ENCODE measurements around the gene CHRDL1.
A peak's percentile ranks its signal among the peaks of the same experiment; 100 is the strongest.

Gene CHRDL1

DNA sequence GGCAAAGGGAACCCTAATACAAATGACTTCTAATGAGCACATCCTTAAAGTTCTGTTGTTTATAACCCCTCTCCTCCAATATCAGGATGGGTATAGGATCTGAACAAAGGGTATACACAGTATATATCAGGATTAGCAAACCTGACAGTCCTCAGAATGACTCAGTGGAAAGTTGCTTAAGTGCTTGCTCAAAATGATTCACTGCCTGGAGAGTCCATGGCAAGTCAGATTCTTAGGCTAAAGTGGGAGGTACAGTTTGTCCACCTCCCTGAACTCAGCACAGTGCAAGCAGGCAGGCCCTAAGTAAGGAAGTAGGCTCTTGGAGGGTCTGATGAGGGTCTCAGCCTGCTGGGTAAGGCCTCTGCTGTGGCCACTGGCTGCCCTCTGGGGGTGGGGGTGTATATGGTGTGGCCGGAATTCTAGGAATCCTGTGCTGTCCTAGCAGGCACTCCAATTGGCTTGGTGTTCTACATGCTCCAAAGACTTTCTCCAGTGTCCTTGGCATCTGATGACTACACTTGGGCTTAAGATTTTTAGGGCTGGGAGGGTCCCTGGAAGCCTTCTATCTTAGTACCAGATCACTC, 54.3 kb downstream of the CHRDL1 start:
- peak; percentile 47 for DNase-seq (ENCODE audit: low spot score)

DNA sequence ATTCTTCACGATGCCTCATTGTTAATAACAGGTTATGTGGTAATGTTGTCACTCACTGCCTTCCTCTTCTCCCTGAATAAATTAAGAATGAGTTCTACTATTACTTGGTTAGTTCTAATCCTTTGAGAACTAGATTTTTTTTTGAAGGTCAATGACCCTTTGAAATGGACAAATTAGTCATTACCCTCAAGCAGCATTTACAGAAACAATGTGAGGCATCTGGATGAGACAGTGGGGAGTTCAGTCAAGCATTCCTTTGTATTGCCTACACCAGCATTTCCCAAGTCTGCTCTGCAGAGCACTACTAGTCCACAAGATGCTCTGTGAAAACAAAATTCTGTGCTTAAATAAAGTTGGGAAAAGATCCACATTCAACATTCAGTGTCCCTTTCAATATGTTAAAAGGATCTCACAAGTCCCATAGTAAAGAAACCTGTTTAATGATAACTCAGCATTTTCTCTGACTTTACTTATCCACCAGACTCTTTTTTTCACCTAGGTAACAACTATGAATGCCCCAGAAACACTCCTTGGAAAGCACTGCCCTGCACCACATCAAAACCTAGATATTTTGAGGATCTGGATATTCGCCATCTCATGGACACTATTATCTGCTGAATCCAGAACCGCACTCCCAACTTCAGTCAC, 60.6 kb downstream of the CHRDL1 start:
- peak; percentile 68 for DNase-seq (ENCODE audit: low spot score)

DNA sequence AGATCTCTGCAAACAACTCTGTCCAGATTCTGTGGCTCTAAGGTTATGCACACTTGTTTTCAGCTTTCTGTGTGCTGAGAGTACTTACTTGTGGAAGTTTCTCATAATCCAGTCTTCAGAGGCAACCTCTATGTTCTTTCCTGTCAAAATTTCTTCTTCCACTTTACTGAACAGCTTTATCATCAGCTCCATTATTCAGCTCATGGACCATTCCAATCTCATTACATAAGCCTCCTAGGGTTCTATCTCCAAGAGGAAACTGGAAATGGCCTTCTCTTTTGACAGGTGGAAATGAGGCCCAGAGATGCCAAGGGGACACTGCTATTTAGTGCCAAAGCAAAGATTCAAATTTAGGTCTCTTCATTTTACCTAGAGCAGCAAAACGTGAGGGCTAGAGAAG, 61.3 kb downstream of the CHRDL1 start:
- DNase-seq (ENCODE audit: low spot score), result no peak

DNA sequence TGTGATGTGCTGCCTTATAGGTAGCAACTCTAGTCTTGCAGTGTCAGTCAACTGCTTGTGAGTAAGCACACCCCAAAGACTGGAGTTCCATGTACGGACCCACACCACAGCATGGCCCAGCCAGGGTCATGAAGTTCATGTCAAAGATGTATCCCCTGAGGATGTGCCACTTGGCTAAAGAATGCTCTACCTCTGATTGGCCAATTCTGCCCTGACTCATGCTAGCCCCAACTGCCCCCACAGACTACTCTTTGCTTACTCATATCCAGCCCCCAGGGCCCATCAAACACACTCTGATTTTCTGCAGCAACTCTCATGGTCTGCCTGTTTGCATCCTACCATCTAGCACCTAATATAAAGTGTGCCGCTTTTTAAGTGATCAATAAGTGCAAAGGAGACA, 62.5 kb downstream of the CHRDL1 start:
- DNase-seq (ENCODE audit: low spot score), result no peak

DNA sequence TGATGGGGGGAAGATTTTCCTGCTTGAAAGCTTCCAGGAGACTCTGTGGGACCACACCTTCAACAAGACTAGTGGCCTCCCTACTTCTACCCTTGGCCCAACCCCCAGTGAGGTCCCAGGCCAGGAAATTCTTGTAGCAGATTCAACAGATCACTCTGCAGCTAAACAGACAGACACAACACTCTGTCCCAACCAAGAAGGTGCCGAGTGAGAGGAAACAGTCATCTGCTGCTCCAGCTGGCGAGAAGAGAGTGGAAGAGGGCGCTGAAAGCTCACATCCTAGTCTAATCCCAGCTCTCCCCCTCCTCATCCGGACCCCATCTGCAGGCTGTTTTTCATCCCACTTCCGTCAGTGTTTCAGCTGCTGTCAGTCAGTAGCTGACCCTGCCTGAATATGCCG, 63.4 kb downstream of the CHRDL1 start:
- no peak for DNase-seq (ENCODE audit: low spot score)

DNA sequence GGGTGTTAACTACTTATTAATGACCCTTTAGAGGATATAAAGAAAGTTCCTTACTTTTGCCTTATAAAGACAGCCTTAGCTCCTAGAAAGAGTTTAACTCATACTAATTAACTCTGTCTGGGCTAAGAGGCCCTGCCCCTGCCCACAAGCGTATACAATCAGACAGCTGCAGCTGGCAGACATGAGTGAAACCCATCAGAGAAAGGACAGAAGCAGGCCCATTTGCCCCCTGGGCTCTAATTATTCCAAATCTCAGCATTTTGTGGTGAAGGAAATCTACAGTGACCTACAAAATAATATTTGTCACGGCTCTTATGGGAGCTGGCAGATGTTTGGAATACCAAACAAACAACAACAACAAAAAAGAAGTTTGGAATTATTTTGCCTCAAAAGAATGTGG, 71.8 kb downstream of the CHRDL1 start:
- DNase-seq (ENCODE audit: low spot score), result no peak

DNA sequence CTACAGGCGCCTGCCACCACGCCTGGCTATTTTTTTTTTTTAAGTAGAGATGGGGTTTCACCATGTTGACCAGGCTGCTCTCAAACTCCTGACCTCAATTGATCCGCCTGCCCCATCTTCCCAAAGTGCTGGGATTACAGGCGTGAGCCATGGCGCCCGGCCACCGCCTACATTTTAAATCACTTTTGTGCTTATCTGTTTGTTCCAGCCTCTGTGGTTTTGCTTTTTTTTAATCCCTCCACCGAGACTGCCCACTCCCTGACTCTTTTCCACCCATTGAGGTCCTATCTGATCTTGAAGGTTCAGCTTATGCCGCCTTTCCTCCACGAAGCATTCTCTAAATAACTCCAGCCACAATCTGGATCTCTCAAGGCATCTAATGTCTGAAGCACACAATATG, 73.5 kb downstream of the CHRDL1 start:
- DNase-seq (ENCODE audit: low spot score), result no peak

DNA sequence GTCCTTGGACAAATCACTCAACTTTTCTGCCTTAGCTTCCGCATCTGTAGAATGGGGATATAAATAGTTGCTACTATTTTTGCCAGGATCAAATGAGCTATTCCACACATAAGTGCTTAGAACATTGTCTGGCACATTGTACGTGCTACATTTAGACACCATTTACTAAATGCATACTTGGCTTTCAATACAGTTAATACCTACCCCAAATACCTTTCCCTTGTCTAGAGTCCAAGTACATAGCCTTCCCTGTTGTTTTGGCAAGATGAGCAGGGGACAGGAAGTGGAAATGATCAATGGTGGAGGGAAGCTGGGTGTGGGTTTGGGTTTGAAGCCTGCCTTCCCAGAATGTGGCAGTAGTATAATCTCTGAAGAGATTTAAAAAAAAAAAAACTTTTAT, 82.0 kb downstream of the CHRDL1 start:
- no peak for DNase-seq (ENCODE audit: low spot score)

DNA sequence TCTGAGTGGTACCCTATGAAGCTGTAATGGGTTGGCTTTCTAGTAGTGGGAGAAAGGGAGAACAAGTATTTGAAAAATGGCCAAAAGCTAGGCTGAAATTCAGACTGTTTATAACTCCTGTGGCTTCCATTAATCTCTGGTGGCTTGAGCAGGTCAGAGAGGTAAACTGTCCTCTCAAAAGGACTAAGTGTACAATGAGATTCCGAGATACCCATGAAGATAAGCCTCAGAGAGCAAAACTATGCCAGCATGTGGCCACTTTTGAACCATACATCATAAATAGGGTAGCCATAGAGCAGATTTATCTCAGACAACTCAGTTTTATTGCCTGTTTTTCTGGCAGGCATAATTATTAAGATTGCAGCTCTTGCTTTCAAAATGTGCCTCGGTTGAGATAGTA, 89.2 kb downstream of the CHRDL1 start:
- no peak for DNase-seq (ENCODE audit: low spot score)

DNA sequence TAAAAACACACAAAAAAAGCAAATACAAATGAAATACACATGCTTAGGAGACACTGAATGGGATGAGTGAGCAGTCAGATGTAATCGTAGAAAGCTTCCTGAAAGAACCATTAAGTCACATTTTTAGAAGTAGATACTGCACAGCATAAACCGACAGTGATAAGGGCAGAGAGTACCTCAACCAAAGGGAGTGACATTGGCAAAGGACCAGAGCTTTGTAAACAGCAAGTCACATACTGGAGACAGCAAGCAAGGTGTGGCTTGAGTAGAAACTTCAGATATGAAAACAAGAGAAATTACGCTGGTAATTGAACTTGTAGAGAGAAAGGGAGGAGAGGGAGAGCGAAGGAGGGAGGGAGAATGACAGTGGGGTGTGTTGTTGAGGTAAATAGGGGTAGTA, 92.0 kb downstream of the CHRDL1 start:
- DNase-seq (ENCODE audit: low spot score), result no peak

DNA sequence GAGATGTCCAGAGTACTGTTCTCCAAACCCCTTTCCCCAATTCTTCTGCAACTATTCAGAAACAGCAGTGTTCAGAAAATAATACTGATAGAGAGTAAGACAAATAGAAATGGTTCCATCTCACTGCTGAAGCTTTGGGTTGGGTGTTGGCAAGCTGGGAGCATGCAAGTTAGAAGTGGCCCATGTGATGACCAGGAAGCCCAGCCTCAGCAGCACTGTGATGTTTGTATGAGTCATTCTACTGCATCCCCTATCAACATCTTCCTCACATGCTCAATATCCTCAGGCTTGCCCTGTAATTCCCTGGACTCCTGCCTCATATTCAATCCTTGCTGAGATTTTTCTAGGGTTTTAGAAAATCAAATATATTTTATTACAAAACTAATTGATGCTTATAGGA, 96.5 kb downstream of the CHRDL1 start:
- DNase-seq (ENCODE audit: low spot score), result peak; percentile 2

DNA sequence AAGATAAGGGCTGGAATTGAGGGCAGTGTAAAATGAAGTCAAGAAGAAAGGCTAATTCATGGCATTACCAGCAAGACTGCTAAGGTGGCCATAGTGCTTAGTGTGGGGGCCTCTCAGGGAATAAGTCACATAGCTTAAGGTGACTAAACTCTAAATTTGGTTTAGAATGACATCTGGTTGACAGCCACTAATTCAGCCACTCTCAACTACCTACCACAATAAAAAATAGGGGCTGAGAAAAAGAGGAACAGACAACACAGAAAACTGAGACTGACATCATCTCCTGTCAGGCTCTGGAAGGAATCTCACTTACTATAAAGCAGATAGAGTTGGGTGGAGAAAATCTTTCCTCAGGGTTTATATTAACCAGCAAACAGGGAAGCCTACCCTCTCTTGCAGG, 96.9 kb downstream of the CHRDL1 start:
- no peak for DNase-seq (ENCODE audit: low spot score)

DNA sequence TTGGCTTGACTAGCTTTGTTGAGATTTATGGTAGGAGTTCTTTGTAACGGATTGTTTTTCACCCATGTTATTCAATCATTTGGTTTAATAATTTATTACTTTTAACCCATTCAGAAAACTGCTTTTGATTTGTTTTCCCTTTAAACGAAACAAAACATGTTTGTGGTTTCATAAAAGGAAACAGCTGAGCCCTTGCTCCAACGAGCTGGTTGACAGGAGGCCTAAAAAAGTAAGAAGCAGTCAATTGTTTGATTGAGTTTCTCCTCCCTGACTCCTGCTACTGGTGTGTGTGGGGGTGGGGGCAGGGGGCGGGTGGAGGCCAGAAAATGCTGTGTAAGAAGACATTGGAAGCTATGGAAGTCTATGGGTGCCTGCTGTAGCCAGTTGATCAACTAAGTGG, 102.8 kb downstream of the CHRDL1 start:
- no peak for DNase-seq (ENCODE audit: low spot score)

DNA sequence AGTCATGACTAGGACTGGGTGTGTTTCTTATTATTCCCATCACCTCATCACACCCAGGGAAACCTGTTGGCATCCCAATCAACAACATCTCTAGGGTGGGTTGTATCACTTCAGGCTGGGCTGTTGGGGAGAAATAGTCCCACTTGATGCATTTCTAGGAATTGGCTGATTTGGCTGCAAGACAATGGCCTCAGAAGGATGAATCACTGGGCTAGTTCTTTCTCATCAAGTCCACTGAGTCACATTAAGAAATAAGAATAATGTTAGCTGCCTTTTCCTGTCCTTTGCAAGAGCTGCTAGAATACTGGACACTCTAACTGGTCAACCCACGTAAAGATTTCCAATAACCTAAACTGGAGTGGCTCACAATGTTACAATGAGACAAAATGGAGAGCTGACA, 104.2 kb downstream of the CHRDL1 start:
- DNase-seq (ENCODE audit: low spot score), result peak; percentile 1

DNA sequence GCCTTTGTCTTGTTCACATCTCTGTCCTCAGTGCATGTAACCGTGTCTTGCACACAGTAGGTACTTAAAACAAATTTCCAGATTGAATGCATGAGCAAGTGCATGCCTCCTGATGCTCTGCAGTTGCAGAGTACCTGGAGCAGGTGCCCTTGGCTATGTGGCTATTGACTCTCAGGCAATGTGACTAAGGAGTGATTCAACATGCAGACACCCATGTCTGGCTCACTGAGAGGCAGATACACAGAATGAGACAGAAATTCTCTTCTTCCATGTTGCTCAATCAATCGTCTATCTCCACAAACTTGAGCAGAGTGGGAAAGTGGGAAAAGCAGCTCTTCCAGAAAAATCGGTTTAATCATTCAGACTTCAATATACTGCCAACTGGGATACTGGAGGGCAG, 111.0 kb downstream of the CHRDL1 start:
- no peak for DNase-seq (ENCODE audit: low spot score)

DNA sequence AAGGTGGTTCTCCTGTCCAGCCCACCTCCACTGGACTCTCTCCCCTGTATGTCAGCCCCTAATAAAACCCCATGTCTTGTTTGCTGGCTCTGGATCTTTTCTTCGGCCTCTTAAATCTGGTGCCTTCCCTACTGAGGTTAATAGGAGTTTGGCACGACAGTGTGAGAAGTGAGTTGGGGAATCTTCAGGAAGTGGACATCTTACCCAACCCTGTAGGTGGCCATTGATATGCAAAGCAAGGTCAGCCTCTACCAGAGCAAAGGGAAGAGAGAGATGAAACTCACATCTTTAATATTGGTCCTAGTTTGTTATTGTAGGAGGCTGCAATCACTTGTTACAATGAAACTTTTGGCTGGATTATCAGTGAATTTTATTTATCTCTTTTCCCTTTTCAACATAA, 111.7 kb downstream of the CHRDL1 start:
- DNase-seq (ENCODE audit: low spot score), result no peak

DNA sequence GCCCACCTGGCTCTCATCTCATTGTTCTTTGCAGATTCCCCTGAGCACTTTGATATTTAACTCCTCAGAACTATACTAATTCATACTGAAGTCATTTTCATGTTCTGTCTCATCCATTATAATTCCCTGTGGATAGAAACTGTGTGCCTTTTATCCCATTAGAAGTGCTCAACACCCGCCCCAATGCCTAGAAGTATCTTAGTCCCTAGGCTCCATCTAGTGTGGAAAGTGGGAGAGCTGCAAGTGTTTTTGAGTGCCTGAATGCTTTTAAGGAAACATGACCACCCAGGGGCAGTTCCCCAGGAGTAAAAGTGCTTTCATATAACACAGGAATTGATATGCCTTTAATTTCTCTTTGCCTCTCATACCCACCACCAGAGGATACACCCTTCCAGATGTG, 117.0 kb downstream of the CHRDL1 start:
- DNase-seq (ENCODE audit: low spot score), result no peak

DNA sequence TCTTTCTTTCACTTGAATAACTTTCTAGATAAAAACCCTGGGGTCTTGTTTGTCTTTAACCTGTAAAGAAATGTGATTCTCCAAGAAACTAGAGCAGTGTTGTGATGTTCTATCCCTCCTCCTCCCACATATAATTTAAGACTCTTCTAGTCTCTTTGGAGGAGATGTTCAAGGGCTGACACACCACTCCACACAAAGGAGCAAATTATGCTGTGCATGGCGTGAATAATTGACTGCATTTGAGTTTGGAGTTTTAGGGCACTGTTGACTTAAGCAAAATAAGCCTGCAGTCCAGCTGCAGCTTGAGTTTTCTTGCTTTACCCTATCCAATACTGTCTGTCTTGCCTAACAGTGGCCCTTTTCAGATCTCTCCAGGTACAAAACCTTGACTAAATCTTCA, 119.7 kb downstream of the CHRDL1 start:
- no peak for DNase-seq (ENCODE audit: low spot score)

DNA sequence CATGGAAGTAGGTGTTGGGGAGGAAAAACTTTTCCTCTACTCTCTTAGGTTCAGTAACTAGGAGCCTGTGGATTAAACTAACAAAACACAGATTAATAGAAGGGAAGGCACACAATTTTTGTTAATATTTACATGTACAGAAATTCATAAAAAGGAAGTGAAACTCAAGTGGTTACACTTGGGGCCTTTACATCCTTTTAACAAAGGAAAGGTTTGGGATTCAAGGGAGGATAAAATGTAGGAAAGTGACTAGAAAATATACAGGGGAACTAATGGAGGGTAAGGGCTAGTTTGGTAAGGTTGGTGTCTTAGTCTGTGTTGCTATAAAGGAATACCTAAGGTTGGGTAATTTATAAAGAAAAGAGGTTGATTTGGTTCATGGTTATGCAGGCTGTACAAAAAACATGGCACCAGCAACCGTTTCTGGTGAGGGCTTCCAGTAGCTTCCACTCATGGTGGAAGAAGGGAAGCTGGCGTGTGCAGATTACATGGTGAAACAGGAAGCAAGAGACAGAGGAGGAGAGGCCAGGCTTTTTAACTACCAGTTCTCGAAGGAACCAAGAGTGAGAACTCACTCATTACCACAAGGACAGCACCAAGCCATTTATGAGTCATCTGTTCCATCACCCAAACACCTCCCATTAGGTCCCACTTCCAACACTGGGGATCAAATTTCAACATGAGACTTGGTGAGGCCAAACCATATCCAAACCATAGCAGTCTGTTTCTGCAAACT, 124.4 kb downstream of the CHRDL1 start:
- DNase-seq (ENCODE audit: low spot score), result no peak

DNA sequence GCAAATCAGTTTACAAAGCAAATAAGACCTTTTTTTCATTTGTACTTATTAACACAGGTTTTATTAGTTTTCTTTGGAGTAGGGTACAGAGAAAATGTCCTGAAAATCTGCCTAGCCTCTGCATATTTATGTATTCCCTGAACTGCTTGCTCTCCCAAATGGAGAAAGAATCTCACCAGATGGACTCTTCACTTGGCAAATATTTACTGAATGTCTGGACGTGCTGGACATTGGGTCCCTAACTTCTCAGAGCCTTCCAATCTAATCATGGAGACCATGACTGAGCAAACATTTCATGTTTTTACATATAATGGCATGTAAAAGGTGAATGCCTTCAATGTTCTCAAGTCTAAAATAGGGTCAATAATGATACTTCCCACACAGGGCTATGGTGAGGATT, 126.0 kb downstream of the CHRDL1 start:
- no peak for DNase-seq (ENCODE audit: low spot score)

DNA sequence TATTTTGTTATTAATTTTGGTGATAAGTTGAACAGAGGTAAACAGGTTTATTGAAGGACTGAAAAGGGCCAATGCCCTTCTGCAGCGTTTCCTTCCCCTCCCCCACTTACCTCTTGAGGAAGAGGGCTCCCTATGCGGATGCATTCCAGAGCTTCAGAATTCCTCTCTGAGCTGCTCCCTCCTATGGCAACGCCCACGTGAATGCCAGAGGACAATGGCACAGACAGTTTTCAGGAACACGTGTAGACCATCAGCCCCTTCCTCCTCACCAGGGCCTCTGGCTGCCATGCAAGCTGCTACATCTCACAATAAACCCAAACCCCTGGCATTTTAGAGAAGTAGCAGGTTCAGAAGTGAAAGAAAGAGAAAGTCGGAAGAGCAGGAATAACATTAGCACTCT, 127.9 kb downstream of the CHRDL1 start:
- no peak for DNase-seq (ENCODE audit: low spot score)

DNA sequence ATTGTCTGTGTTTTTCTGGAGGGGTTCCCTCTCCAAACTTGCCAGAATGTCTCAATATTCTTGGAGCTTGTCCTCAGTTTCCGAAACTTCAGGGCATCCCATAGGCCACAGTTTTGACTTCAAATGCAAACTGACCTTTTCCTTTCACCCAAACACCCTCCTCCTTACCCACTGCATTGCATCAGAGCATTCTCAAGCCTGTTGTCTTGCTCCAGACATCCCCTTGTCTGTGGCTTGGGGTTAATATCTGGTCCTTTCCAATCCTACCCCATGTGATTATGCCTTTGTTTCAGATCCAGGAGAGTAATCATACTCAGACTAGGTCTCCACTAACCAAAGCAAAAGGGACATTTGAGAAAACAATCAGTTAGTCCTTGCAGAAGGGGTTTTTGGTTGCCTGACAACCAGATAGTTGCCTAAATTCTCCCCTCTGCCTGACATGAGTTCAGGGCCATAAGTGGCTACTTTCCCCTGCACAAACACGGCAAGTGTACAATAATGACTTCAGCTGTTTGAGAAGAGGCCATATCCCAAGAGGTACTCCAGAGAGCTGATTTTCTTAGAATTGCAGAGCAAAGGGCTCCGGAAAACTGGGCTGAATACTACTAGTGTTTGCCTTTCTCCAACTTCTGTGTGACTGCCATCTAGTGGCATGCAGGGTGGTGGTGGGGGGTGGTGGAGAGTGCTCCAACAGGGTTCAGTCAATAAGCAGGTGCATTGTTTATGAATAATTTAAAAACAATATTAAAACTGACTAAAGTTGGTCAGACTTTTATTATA, 130.2 kb downstream of the CHRDL1 start:
- peak; percentile 26 for DNase-seq (ENCODE audit: low spot score)

DNA sequence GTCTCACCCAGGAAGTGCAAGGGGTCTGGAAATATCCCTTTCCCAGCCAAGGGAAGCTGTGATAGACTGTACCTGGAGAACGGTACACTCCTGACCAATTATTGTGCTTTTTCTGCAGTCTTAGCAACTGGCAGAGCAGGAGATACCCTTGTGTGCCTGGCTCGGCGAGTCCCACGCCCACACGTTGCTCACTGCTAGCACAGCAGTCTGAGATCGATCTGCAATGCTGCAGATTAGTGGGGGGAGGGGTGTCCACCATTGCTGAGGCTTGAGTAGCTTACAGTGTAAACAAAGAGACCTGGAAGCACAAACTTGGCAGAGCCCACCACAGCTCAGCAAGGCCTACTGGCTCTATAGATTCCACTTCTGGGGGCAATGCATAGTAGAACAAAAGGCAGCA, 138.5 kb downstream of the CHRDL1 start:
- DNase-seq (ENCODE audit: low spot score), result no peak
